Posterior cingulate gyrus (tissue), 11 donors: ENCODE measurements around the gene HACL1.
"Not testable (repeated sequence)": the region's sequence is repeated elsewhere in the genome, so short reads cannot be mapped to it uniquely, and the experiment has no call there.

Experiments
- DNase-seq, 10 donors: peaks; one replicate each; pipeline versions ENCODE4 v3.0.0 to v3.0.0-alpha.2; 2020 to 2021; ENCODE audit warnings: mixed read lengths in 3 of 10
- intact Hi-C: fragments of 100-400 bp; cut with DNase I; formaldehyde crosslinking; loops from one replicate; pipeline ENCODE4 v1.15.1; 2023

HACL1 gene

GRCh38 chr3:15631426-15632211, 30.2 kb upstream of the HACL1 start:
- intact Hi-C loops, result loop anchor here (5.0 kb wide), 1 partner anchor 166 kb away; the partner anchor contains the start of gene ANKRD28

GRCh38 chr3:15630646-15631350, 29.4 kb upstream of the HACL1 start:
- peak in 1 of 10 donors; percentile 75 for DNase-seq

More at GRCh38 chr3:15631426-15632211, 30.2 kb upstream of the HACL1 start:
- no peak for DNase-seq

GRCh38 chr3:15629860-15630597, 28.7 kb upstream of the HACL1 start:
- intact Hi-C loops, result loop anchor here (1.0 to 5.0 kb wide), 2 partner anchors 167 to 182 kb away; partner anchors contain the start of gene ANKRD28

More at GRCh38 chr3:15630646-15631350, 29.4 kb upstream of the HACL1 start:
- intact Hi-C loops, result loop anchor here (1.0 to 5.0 kb wide), 2 partner anchors 167 to 182 kb away; partner anchors contain the start of gene ANKRD28

GRCh38 chr3:15628967-15629366, 27.6 kb upstream of the HACL1 start:
- intact Hi-C loops, result no loop called here
- DNase-seq, result no peak

More at GRCh38 chr3:15629860-15630597, 28.7 kb upstream of the HACL1 start:
- DNase-seq, result peak in 6 of 10 donors; percentile 39 to 92 (median 66)

- intact Hi-C loops, result no loop called here
- no peak for DNase-seq
Observed at GRCh38 chr3:15623535-15624440, 22.4 kb upstream of the HACL1 start.

GRCh38 chr3:15619659-15620464, 18.5 kb upstream of the HACL1 start:
- intact Hi-C loops, DNase-seq: not testable (repeated sequence)

GRCh38 chr3:15616053-15616452, 14.7 kb upstream of the HACL1 start:
- no peak for DNase-seq
- intact Hi-C loops, result no loop called here

- no peak for DNase-seq
- intact Hi-C loops, result no loop called here
Observed at GRCh38 chr3:15614958-15615357, 13.6 kb upstream of the HACL1 start.

GRCh38 chr3:15612001-15612400, 10.6 kb upstream of the HACL1 start:
- intact Hi-C loops, result no loop called here

GRCh38 chr3:15611018-15611417, 9.6 kb upstream of the HACL1 start:
- DNase-seq, result no peak
- intact Hi-C loops, result no loop called here

More at GRCh38 chr3:15612001-15612400, 10.6 kb upstream of the HACL1 start:
- no peak for DNase-seq

GRCh38 chr3:15610082-15610759, 8.9 kb upstream of the HACL1 start:
- DNase-seq, result no peak
- intact Hi-C loops, result no loop called here

GRCh38 chr3:15606434-15606891, 5.1 kb upstream of the HACL1 start:
- intact Hi-C loops, result no loop called here
- DNase-seq, result no peak

GRCh38 chr3:15604584-15604983, 3.2 kb upstream of the HACL1 start:
- intact Hi-C loops, result not testable (repeated sequence)

GRCh38 chr3:15602816-15603215, 1.4 kb upstream of the HACL1 start:
- DNase-seq, intact Hi-C loops: not testable (repeated sequence)

More at GRCh38 chr3:15604584-15604983, 3.2 kb upstream of the HACL1 start:
- DNase-seq, result not testable (repeated sequence)

- intact Hi-C loops, result no loop called here
Observed at GRCh38 chr3:15602146-15602536, 772 bp upstream of the HACL1 start.

GRCh38 chr3:15601046-15601398, 347 bp downstream of the HACL1 start:
- no peak for DNase-seq
- intact Hi-C loops, result no loop called here

More at GRCh38 chr3:15602146-15602536, 772 bp upstream of the HACL1 start:
- DNase-seq, result no peak

- no peak for DNase-seq
Observed at GRCh38 chr3:15595955-15596354, 5.4 kb downstream of the HACL1 start.

GRCh38 chr3:15592968-15593367, 8.4 kb downstream of the HACL1 start:
- DNase-seq, result no peak
- intact Hi-C loops, result no loop called here

More at GRCh38 chr3:15595955-15596354, 5.4 kb downstream of the HACL1 start:
- intact Hi-C loops, result no loop called here
